Coronary artery (tissue), 2 donors: ENCODE measurements around the gene ACAD11.
A peak's percentile ranks its signal among the peaks of the same experiment; 100 is the strongest.
"Not testable (repeated sequence)": the region's sequence is repeated elsewhere in the genome, so short reads cannot be mapped to it uniquely, and the experiment has no call there.

Source experiments
- DNase-seq: peaks from one replicate; pipeline ENCODE4 v3.0.0-alpha.2; 2017; ENCODE audit warnings: low spot score
- H3K27ac ChIP-seq, 2 donors: fragments of 200-600 bp; sonication (generic); one replicate each; pipeline ENCODE4 v1.5.1; 2016 to 2019
- H3K4me3 ChIP-seq: fragments of 200-600 bp; sonication (generic); 2 replicates; pipeline ENCODE4 v1.5.1; 2016; ENCODE audit warnings: mild to moderate bottlenecking, moderate library complexity
- TF ChIP-seq, protein P1 (sequence below): fragments of 200-600 bp; sonication (generic); IDR thresholded peaks from one replicate; pipeline ENCODE4 v1.5.1; 2019; ENCODE audit warnings: antibody characterized with exemption

Gene ACAD11

GRCh38 chr3:132625613-132626012 is 34.0 kb downstream of the ACAD11 start:
- TF ChIP-seq, protein P1, sequence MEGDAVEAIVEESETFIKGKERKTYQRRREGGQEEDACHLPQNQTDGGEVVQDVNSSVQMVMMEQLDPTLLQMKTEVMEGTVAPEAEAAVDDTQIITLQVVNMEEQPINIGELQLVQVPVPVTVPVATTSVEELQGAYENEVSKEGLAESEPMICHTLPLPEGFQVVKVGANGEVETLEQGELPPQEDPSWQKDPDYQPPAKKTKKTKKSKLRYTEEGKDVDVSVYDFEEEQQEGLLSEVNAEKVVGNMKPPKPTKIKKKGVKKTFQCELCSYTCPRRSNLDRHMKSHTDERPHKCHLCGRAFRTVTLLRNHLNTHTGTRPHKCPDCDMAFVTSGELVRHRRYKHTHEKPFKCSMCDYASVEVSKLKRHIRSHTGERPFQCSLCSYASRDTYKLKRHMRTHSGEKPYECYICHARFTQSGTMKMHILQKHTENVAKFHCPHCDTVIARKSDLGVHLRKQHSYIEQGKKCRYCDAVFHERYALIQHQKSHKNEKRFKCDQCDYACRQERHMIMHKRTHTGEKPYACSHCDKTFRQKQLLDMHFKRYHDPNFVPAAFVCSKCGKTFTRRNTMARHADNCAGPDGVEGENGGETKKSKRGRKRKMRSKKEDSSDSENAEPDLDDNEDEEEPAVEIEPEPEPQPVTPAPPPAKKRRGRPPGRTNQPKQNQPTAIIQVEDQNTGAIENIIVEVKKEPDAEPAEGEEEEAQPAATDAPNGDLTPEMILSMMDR, result no peak
- H3K4me3 ChIP-seq, result no peak overlapping the region
- H3K27ac ChIP-seq, result peak overlapping the region in 1 of 2 donors; percentile 4
- DNase-seq, result no peak

- no peak overlapping the region for H3K4me3 ChIP-seq
Observed at GRCh38 chr3:132624790-132625189, 34.8 kb downstream of the ACAD11 start.

DNA sequence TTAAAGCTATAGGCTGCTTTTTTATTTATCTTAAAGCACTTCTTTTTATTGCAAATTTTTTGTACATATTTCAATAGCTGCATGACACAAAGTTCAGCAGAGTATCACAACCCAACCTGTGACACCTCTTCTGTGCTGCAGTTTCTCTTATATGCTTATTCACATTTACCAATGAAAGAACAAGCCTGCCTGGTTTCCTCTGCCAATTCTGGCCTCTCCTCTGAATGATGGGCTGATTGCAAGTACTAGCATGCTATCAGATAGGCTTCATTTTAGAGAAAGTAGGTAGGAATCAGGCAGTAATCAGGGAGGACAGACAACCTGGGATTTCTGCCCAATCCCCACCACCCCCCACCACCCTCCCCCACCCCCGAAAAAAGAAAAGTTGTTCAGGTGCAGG is 36.0 kb downstream of the ACAD11 start:
- H3K27ac ChIP-seq, result no peak overlapping the region
- DNase-seq, result no peak
- TF ChIP-seq, protein P1, result no peak

More at GRCh38 chr3:132624790-132625189, 34.8 kb downstream of the ACAD11 start:
- DNase-seq, result no peak
- TF ChIP-seq, protein P1, result no peak
- H3K27ac ChIP-seq, result peak overlapping the region in 1 of 2 donors; percentile 14

DNA sequence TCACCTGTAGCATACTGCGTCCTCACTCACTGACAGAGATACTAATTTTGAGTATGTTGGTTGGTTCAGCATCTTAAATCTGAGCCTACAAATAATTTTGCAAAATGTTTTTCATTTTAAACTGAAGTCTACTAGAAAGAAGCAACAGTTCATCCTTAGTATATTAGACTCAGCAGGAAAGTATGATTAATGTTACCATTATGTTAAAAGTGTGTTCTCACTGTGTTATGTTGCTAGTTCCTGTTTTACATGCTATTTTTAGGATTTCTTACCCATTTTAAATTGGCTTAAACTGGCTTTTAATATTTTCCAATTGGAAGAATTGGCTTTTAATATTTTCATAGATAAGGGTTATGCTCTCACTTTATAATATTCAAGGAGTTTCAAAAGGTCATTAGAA is 36.8 kb downstream of the ACAD11 start:
- no peak overlapping the region for H3K4me3 ChIP-seq
- DNase-seq, result no peak
- TF ChIP-seq, protein P1, result no peak
- peak overlapping the region in 1 of 2 donors; percentile 13 for H3K27ac ChIP-seq

More for the DNA sequence above, 36.0 kb downstream of the ACAD11 start:
- H3K4me3 ChIP-seq, result no peak overlapping the region

DNA sequence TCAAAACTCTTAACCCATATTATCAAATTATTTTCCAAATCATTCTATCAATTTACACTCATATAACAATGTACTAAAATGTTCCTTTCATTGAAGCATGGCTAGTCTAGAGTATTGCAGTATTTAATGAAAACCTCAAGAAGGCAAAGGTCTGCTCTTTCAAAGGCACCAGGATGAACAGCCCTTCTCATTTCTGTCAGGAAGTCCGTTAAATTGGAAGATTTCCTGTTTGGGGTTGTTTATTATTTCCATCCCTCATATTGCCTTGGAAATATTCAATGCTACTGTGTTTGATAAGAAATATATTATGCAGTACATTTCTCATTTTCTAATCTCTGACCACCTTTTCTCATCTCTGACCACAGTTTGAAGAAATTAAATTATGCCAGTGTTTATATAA is 37.5 kb downstream of the ACAD11 start:
- TF ChIP-seq, protein P1, result no peak
- H3K4me3 ChIP-seq, result no peak overlapping the region
- peak overlapping the region in 1 of 2 donors; percentile 13 for H3K27ac ChIP-seq
- DNase-seq, result no peak

- TF ChIP-seq, protein P1, result no peak
- no peak for DNase-seq
- no peak overlapping the region for H3K27ac ChIP-seq
- H3K4me3 ChIP-seq, result no peak overlapping the region
Observed at GRCh38 chr3:132616780-132617179, 42.8 kb downstream of the ACAD11 start.

- H3K4me3 ChIP-seq, result no peak overlapping the region
- H3K27ac ChIP-seq, result no peak overlapping the region
- DNase-seq, result no peak
Observed at GRCh38 chr3:132615881-132616280, 43.7 kb downstream of the ACAD11 start.

GRCh38 chr3:132615301-132615700 is 44.3 kb downstream of the ACAD11 start:
- not testable (repeated sequence) for DNase-seq, H3K4me3 ChIP-seq, H3K27ac ChIP-seq

More at GRCh38 chr3:132615881-132616280, 43.7 kb downstream of the ACAD11 start:
- TF ChIP-seq, protein P1, result no peak

DNA sequence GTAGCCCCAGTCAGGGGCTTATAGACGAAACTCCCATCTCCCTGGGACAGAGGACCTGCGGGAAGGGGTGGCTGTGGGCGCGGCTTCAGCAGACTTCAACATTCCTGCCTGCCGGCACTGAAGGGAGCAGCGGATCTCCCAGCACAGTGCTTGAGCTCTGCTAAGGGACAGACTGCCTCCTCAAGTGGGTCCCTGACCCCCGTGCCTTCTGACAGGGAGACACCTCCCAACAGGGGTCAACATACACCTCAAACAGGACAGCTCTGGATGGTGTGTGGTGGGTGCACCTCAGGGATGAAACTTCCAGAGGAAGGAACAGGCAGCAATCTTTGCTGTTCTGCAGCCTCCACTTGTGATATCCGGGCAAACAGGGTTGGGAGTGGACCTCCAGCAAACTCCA is 53.0 kb downstream of the ACAD11 start:
- peak overlapping the region in 1 of 2 donors; percentile 74 for H3K27ac ChIP-seq
- H3K4me3 ChIP-seq, DNase-seq: not testable (repeated sequence)
